Naive thymus-derived CD4-positive, alpha-beta T cell (primary cell): ENCODE measurements around the gene CHD9NB. TPM values are rescaled to one million over a fixed set of nuclear protein-coding genes. Genes with fewer than 3 reads are reported as not detected.

ENCODE experiments used
- ATAC-seq: fragments of 150-1000 bp; cut with Tn5 transposase; 2 replicates; pipeline ENCODE4 v1.10.0; 2021; ENCODE audit warnings: mild to moderate bottlenecking, moderate library complexity
- CTCF ChIA-PET: fragments of 350-600 bp; sonication (Branson Sonifier 250); formaldehyde crosslinking; loops from one replicate; lab custom pipeline; 2021; ENCODE audit warnings: antibody characterized with exemption; lab: Charles Lee
- POLR2A ChIA-PET: fragments of 350-600 bp; sonication (Branson Sonifier 250); formaldehyde crosslinking; loops from one replicate; lab custom pipeline; 2021; ENCODE audit warnings: antibody characterized with exemption, inconsistent platforms; lab: Charles Lee
- DNase-seq, 9 donors: peaks; one replicate each; pipeline versions ENCODE4 v3.0.0 to v3.0.0-alpha.2; 2020 to 2022; ENCODE audit warnings: mixed read lengths in 1 of 9
- H3K27ac ChIP-seq: one replicate; pipeline ENCODE4 v1.7.0; 2013; ENCODE audit warnings: mild to moderate bottlenecking, low read depth, low read length, moderate library complexity
- H3K27me3 ChIP-seq, 2 donors: one replicate each; pipeline ENCODE4 v1.7.0; 2013; ENCODE audit warnings: low read length in 2 of 2, mild to moderate bottlenecking in 2 of 2, moderate library complexity in 2 of 2; ENCODE audit not compliant: control insufficient read depth in 2 of 2, insufficient read depth in 2 of 2
- H3K36me3 ChIP-seq, 3 experiments: 1 replicate in 2 of 3; 2 replicates in 1 of 3; pipeline ENCODE4 v1.7.0; 2013; ENCODE audit warnings: low read length in 3 of 3, mild to moderate bottlenecking in 3 of 3, moderate library complexity in 1 of 3; ENCODE audit not compliant: insufficient read depth in 3 of 3, control insufficient read depth in 2 of 3
- H3K4me1 ChIP-seq, 2 donors: one replicate each; pipeline ENCODE4 v1.7.0; 2013; ENCODE audit warnings: low read length in 2 of 2, mild to moderate bottlenecking in 2 of 2, moderate library complexity in 1 of 2; ENCODE audit not compliant: control insufficient read depth in 2 of 2, insufficient read depth in 2 of 2
- H3K4me3 ChIP-seq: 2 replicates; pipeline ENCODE4 v1.7.0; 2013; ENCODE audit warnings: mild to moderate bottlenecking, low read length
- H3K9me3 ChIP-seq, 3 experiments: 1 replicate in 2 of 3; 2 replicates in 1 of 3; pipeline ENCODE4 v1.7.0; 2013; ENCODE audit warnings: low read length in 3 of 3; ENCODE audit not compliant: control insufficient read depth in 2 of 3
- H3K27ac Mint-ChIP-seq, 9 donors: one replicate each; pipeline ENCODE4 v1.8.0; 2020 to 2022; ENCODE audit warnings: mixed read lengths in 9 of 9, mild to moderate bottlenecking in 8 of 9, moderate library complexity in 5 of 9, inconsistent platforms in 2 of 9
- H3K27me3 Mint-ChIP-seq, 5 donors: one replicate each; pipeline ENCODE4 v1.8.0; 2021 to 2022; ENCODE audit warnings: mixed read lengths in 5 of 5, mild to moderate bottlenecking in 1 of 5
- H3K36me3 Mint-ChIP-seq, 5 donors: one replicate each; pipeline ENCODE4 v1.8.0; 2020 to 2022; ENCODE audit warnings: mixed read lengths in 5 of 5, mild to moderate bottlenecking in 3 of 5, inconsistent platforms in 1 of 5
- H3K4me1 Mint-ChIP-seq, 7 donors: one replicate each; pipeline ENCODE4 v1.8.0; 2020 to 2022; ENCODE audit warnings: mixed read lengths in 7 of 7, mild to moderate bottlenecking in 3 of 7, inconsistent platforms in 1 of 7
- H3K4me3 Mint-ChIP-seq, 10 donors: one replicate each; pipeline ENCODE4 v1.8.0; 2020 to 2022; ENCODE audit warnings: mild to moderate bottlenecking in 10 of 10, mixed read lengths in 10 of 10, moderate library complexity in 6 of 10, inconsistent platforms in 2 of 10
- H3K9me3 Mint-ChIP-seq, 11 donors: one replicate each; pipeline ENCODE4 v1.8.0; 2020 to 2022; ENCODE audit warnings: mixed read lengths in 11 of 11, mild to moderate bottlenecking in 4 of 11, inconsistent platforms in 1 of 11, moderate library complexity in 1 of 11
- intact Hi-C, 2 donors: fragments of 100-400 bp; cut with micrococcal nuclease; formaldehyde crosslinking; loops; one replicate each; pipeline ENCODE4 v1.15.1; 2023
- polyA plus RNA-seq, 2 donors: library from polyadenylated mRNA; unstranded; fragments of 300-500 nt; fragmentation: Illumina TruSeq; gene quantifications; one replicate each; pipeline ENCODE4 v1.2.3, GENCODE V29; 2021
- total RNA-seq, 6 experiments: library from RNA in 5 of 6; stranded (reverse) in 5 of 6; gene quantifications; 1 replicate in 5 of 6; 2 replicates in 1 of 6; pipeline ENCODE4 v1.2.3 and lab custom pipeline; 2021 to 2026

CHD9NB gene
- total RNA-seq = under 1 TPM in 1 of 5 experiments, not detected in 4; 0.22 TPM
- not detected for polyA plus RNA-seq
- total RNA-seq (lab: John Stamatoyannopoulos, UW) = not detected

DNA sequence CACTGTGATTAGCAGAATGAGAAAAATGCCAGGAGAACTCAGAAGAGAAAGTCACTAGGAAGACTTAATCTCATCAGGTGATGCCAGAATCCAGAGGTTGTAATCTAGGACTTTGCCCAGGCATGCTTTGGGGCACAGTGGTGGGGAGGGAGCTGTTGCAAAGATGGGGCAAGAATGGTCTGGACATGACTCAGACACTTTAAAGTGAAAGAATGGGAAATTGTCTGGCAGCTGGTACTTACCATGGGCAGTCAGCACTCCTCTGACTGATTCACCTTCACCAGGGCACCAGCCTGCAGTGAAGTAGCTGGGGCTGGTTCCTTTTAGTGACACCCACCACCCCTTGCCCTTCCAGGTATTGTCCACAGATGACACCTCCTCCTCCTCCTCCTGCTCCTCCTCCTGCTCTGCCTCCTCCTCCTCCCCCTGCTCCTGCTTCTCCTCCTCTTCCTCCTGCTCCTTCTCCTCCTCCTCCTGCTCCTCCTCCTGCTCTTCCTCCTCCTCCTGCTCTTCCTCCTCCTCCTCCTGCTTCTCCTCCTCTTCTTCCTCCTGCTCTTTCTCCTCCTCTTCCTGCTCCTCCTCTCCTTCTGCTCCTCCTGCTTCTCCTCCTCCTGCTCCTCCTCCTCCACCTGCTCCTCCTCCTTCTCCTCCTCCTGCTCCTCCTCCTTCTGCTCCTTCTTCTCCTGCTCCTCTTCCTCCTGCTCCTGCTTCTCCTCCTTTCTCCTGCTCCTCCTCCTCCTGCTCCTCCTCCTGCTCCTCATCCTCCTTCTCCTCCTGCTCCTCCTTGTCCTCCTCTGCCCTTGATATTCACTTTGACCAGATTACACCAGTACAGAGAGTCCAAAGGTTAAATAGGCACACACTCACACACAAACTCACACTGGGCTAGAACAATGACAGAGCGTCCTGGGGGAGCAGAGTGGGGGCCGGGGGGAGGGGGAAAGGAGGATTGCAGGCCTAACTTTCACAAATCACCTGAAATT, at the start of gene CHD9NB:
Gene CHD9NB (minus strand): TSS at position 379 of the 983 bp plus-strand sequence. CDS start 8,739 bp downstream, outside the sequence.
- H3K36me3 ChIP-seq = no peaks in the 10 kb centered on the region
- H3K27me3 Mint-ChIP-seq = peaks cover 0 to 8% (median 5%) of the 10 kb centered on the region in 5 donors
- ChIA-PET CTCF (interaction anchor here (0.6 to 0.7 kb wide), 2 partner anchors 24 to 1947 kb away, joined by 3 to 4 read pairs; no protein-coding TSS in a partner anchor), POLR2A (no interaction called here)
- DNase-seq (no peak), ATAC-seq (peak; percentile 9)
- H3K36me3 Mint-ChIP-seq = no peaks in the 10 kb centered on the region
- H3K4me3 ChIP-seq = no peak within 1 kb of the TSS
- peak within 1 kb of the TSS in 6 of 10 donors; percentile 9 to 77 (median 42) for H3K4me3 Mint-ChIP-seq
- peaks cover 6 to 9% of the 10 kb centered on the region in 2 donors for H3K4me1 ChIP-seq
- H3K4me1 Mint-ChIP-seq = peaks cover 6 to 32% (median 12%) of the 10 kb centered on the region in 7 donors
- peak within 1 kb of the TSS in 1 of 9 donors; percentile 42 for H3K27ac Mint-ChIP-seq
- H3K27me3 ChIP-seq = no peaks in the 10 kb centered on the region
- intact Hi-C loops = loop anchor here (10.0 kb wide), 2 partner anchors 352 to 652 kb away; partner anchors contain the start of genes FTO (in 1 of the 2) and RPGRIP1L (in 1 of the 2)
- no peaks in the 10 kb centered on the region for H3K9me3 ChIP-seq
- no peak within 1 kb of the TSS for H3K27ac ChIP-seq
- H3K9me3 Mint-ChIP-seq = no peaks in the 10 kb centered on the region

DNA sequence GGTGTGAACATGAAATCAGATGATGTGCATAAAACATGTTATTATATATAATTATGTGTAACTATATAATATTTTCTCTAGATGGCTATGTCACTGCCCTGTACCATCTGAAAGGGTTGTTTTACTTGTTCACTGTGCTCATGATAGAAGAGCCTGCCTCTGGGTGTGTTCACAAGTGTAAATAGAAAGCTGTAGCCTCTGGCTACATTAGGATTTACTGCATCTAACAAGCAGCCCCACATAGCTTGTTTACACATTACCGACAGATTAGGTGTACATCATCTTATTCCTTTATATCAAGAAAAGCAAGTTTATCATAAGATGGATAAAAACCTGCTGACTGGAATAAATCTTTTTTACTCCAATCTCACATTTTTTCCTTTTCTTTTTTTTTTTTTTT, 48.2 kb upstream of the CHD9NB start:
- H3K36me3 ChIP-seq = no peaks in the 10 kb centered on the region
- no peaks in the 10 kb centered on the region for H3K27me3 ChIP-seq
- DNase-seq (no peak), ATAC-seq (no peak)
- H3K4me3 Mint-ChIP-seq = peak overlapping the region; percentile 42 to 96 (median 84)
- peaks cover 11 to 24% of the 10 kb centered on the region in 2 donors for H3K4me1 ChIP-seq
- no peak overlapping the region for H3K27ac ChIP-seq
- H3K4me3 ChIP-seq = no peak overlapping the region
- H3K4me1 Mint-ChIP-seq = peaks cover 8 to 24% (median 17%) of the 10 kb centered on the region in 7 donors
- no peaks in the 10 kb centered on the region for H3K9me3 Mint-ChIP-seq
- no peak overlapping the region for H3K27ac Mint-ChIP-seq
- H3K27me3 Mint-ChIP-seq = no peaks in the 10 kb centered on the region
- POLR2A ChIA-PET = no interaction called here
- CTCF ChIA-PET = no interaction called here
- H3K36me3 Mint-ChIP-seq = no peaks in the 10 kb centered on the region
- H3K9me3 ChIP-seq = no peaks in the 10 kb centered on the region
- intact Hi-C loops = no loop called here

DNA sequence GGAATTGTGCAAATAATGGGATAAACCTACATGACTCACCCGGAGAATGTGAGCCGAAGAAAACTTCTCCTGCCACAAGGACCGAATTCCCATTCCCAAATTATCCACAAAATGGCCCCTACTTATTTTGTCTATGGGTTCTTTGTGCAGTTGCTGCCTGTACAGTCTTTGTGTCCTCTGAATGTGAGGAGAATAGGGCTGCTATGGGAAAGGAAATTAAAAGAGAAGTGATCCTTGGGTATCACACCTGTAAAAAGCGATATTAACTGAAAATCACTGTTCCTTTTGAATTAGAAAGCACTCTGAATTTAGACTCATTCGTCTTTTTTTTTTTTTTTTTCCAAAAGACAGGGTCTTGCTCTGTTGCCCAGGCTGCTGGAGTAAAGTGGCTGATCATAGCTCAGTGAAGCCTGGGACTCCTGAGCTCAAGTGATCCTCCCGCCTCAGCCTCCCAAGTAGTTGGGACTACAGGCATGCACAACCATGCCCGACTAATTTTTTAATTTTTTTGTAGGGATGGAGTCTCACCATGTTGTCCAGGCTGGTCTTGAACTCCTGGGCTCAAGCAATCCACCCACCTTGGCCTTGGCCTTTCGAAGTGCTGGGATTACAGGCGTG, 47.5 kb upstream of the CHD9NB start:
- peak overlapping the region in 3 of 9 donors; percentile 8 to 33 (median 21) for H3K27ac Mint-ChIP-seq
- ATAC-seq = no peak
- Histone ChIP-seq H3K27me3 (no peaks in the 10 kb centered on the region), H3K27ac (no peak overlapping the region), H3K4me1 (peaks cover 11 to 24% of the 10 kb centered on the region in 2 donors), H3K4me3 (peak overlapping the region; percentile 60), H3K9me3 (no peaks in the 10 kb centered on the region), H3K36me3 (no peaks in the 10 kb centered on the region)
- no peak for DNase-seq
- intact Hi-C loops = no loop called here
- peaks cover 8 to 27% (median 17%) of the 10 kb centered on the region in 7 donors for H3K4me1 Mint-ChIP-seq
- no peaks in the 10 kb centered on the region for H3K36me3 Mint-ChIP-seq
- POLR2A ChIA-PET = no interaction called here
- CTCF ChIA-PET = no interaction called here
- no peaks in the 10 kb centered on the region for H3K27me3 Mint-ChIP-seq
- H3K4me3 Mint-ChIP-seq = peak overlapping the region; percentile 44 to 96 (median 84)
- H3K9me3 Mint-ChIP-seq = no peaks in the 10 kb centered on the region

DNA sequence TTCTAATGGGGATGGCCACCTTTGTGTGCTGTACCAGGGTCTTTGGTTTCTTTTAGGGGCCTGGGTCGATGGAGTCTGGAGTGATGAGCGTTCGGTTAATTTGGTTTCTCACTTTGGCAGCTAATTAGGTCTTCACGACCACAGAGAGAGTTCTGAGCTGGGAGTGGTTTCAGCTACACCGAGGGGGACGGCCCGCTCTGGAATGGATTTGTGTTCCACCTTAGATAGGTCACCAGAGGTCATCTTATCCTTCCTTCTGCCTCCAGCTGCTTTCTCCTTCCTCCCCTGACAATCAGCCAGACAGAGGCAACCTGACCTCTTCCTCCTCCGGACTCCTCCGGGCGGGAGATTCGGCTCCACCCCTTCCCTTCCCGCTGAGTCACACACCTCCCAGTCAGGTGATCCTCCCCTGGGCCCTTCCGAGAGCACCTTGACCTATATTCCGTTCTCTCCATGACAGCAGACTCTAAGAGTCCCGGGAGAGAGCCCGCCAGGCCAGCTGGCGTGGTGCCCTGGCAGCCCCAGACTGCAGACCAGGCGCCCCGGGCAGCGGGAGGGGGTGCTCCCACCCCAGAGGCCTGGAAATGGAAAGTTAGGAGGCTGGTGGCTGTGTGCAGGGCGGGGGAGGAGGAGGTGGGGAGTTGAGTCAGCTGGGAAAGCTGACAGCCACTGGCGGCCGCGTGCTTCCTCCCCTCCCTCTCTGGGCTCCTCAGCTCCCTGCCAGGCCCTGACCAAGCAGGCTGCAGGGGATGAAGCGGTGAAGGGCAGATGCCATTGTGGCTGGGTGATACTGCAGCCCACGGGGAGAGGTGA, 46.8 kb upstream of the CHD9NB start:
- Mint-ChIP-seq H3K9me3 (no peaks in the 10 kb centered on the region), H3K36me3 (peaks cover 0 to 1% (median 0%) of the 10 kb centered on the region in 5 donors), H3K27me3 (no peaks in the 10 kb centered on the region), H3K4me3 (peak overlapping the region; percentile 79 to 96 (median 87)), H3K4me1 (peaks cover 10 to 27% (median 17%) of the 10 kb centered on the region in 7 donors), H3K27ac (peak overlapping the region; percentile 12 to 91 (median 70))
- intact Hi-C loops = loop anchor here (1.0 to 2.0 kb wide), 4 partner anchors 31 to 404 kb away; partner anchors contain the start of genes AKTIP (in 1 of the 2) and CHD9 (in 1 of the 2)
- DNase-seq (peak; percentile 4 to 65 (median 13)), ATAC-seq (peak; percentile 68)
- ChIA-PET POLR2A (no interaction called here), CTCF (interaction anchor here (0.6 kb wide), 1 partner anchor 712 kb away, joined by 4 read pairs; no protein-coding TSS in a partner anchor)
- H3K27me3 ChIP-seq = no peaks in the 10 kb centered on the region
- H3K9me3 ChIP-seq = no peaks in the 10 kb centered on the region
- peak overlapping the region; percentile 60 for H3K4me3 ChIP-seq
- H3K4me1 ChIP-seq = peaks cover 11 to 24% of the 10 kb centered on the region in 2 donors
- peak overlapping the region; percentile 29 for H3K27ac ChIP-seq
- H3K36me3 ChIP-seq = no peaks in the 10 kb centered on the region

DNA sequence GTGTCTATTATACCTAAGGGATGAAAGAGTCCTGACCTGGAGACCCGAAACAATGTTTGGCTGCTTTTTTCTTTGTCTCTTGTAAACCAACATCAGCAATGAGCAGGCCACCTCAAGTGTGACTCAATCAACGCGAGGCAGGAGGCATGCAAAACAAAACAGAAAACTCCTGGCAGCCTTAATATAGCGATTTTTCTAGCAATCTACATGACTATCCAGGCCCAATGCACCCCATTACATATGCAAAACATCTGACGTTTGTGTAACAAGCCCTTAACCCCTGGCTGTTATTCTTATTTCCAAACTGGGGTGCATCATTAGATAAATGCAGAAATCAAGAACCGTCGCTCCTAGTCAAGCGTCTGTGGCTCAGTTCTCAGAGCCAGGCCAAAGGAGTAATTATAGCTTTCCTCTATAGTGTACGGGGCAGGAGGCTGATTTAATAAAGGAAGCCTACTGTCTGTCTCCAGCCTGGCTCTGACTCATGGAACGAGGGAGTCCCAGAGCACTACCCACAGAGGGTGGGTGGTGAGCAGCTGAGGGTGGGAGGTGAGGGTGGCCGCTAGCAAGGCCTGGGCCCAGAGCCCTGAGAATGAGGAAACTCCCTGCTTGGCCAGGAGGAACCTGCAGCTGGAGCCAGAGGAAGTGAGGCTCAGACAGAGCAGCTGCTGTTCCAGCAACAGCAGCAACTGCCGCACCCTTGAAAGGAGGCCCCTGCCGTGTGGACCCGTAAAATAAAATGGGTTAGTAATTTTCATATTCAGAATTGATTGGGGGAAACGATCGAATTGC, 46.0 kb upstream of the CHD9NB start:
- no peaks in the 10 kb centered on the region for H3K9me3 Mint-ChIP-seq
- H3K36me3 ChIP-seq = no peaks in the 10 kb centered on the region
- H3K4me1 Mint-ChIP-seq = peaks cover 10 to 35% (median 17%) of the 10 kb centered on the region in 7 donors
- no peaks in the 10 kb centered on the region for H3K27me3 ChIP-seq
- DNase-seq (peak in 8 of 9 donors; percentile 4 to 47 (median 14)), ATAC-seq (peak; percentile 87)
- H3K9me3 ChIP-seq = no peaks in the 10 kb centered on the region
- intact Hi-C loops = loop anchor here (1.0 to 2.0 kb wide), 4 partner anchors 32 to 405 kb away; partner anchors contain the start of genes AKTIP (in 1 of the 2) and CHD9 (in 1 of the 2)
- H3K27ac ChIP-seq = peak overlapping the region; percentile 29
- H3K4me3 ChIP-seq = peak overlapping the region; percentile 60
- H3K36me3 Mint-ChIP-seq = peaks cover 0 to 1% (median 0%) of the 10 kb centered on the region in 5 donors
- CTCF ChIA-PET = interaction anchor here (0.6 kb wide), 1 partner anchor 713 kb away, joined by 4 read pairs; no protein-coding TSS in a partner anchor
- POLR2A ChIA-PET = interaction anchor here (0.6 kb wide), 1 partner anchor 56 kb away, joined by 3 read pairs; no protein-coding TSS in a partner anchor
- H3K27ac Mint-ChIP-seq = peak overlapping the region; percentile 24 to 91 (median 66)
- peaks cover 11 to 26% of the 10 kb centered on the region in 2 donors for H3K4me1 ChIP-seq
- peak overlapping the region; percentile 79 to 96 (median 87) for H3K4me3 Mint-ChIP-seq
- no peaks in the 10 kb centered on the region for H3K27me3 Mint-ChIP-seq
